ENCODE results near the gene CCNB2. TPM values are rescaled to one million over a fixed set of nuclear protein-coding genes. Genes with fewer than 3 reads are reported as not detected.

CCNB2 gene
- total and polyA plus RNA-seq, 2 donors (not counting 1 experiment from before 2014, with no cell fraction given), result 18.5 to 19.3 TPM

DNA sequence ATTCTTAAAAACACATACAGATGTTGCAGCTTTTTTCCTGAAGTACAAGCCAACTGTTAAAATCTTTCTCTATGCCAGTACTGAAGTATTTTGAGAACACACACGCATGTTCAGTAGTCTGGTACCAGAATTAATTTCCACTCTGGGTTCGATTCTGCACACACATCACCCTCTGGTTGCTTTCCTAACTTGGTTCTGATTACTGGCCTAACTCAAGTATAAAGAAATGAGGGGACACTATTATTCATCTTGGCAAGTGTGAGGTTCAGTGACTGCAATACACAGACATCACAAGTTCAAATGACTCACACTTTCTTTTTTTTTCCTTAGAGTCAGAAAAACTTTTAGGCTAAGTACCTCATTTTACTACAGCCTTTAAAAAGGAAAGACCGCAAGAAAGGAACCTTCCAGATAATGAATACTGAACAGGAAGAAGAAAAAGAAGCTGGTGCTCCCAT lies 64.3 kb downstream of the CCNB2 start:
- no peak for TF ChIP-seq EZH2 (IDR thresholded peaks at IDR 0.05; ENCODE audit: low read length, missing control alignments)
- H3K4me1 ChIP-seq (ENCODE audit: control insufficient read depth, extremely low read depth, insufficient read depth, low read length), result peaks cover 17% of the 10 kb centered on the region
- no peaks in the 10 kb centered on the region for H4K20me1 ChIP-seq (ENCODE audit: control insufficient read depth, extremely low read depth, insufficient read depth, low read length)
- peak; percentile 86 to 95 for DNase-seq (ENCODE audit: low read depth in 2 of 2)
- H2AFZ ChIP-seq (ENCODE audit: low read length), result no peak overlapping the region
- no peaks in the 10 kb centered on the region for H3K79me2 ChIP-seq (ENCODE audit: control insufficient read depth, insufficient read depth, low read length)
- no peak overlapping the region for H3K4me3 ChIP-seq (replicated peaks in 1 of 4; ENCODE audit: control extremely low read depth in 1 of 4, insufficient read depth in 1 of 4, low read depth in 3 of 4, low read length in 4 of 4)
- no peak overlapping the region for H3K9ac ChIP-seq (ENCODE audit: insufficient read depth, low read length)
- no peak overlapping the region for H3K4me2 ChIP-seq (ENCODE audit: extremely low read depth, insufficient read depth, low read length)
- H3K9me3 ChIP-seq (ENCODE audit: control insufficient read depth, insufficient read depth, low read depth, low read length), result no peaks in the 10 kb centered on the region
- no peaks in the 10 kb centered on the region for H3K27me3 ChIP-seq (ENCODE audit: control insufficient read depth, insufficient read depth, low read length)
- peaks cover 5% of the 10 kb centered on the region for H3K36me3 ChIP-seq (ENCODE audit: control insufficient read depth, insufficient read depth, low read length)
- peak overlapping the region; percentile 73 for H3K27ac ChIP-seq (ENCODE audit: insufficient read depth, low read length)

DNA sequence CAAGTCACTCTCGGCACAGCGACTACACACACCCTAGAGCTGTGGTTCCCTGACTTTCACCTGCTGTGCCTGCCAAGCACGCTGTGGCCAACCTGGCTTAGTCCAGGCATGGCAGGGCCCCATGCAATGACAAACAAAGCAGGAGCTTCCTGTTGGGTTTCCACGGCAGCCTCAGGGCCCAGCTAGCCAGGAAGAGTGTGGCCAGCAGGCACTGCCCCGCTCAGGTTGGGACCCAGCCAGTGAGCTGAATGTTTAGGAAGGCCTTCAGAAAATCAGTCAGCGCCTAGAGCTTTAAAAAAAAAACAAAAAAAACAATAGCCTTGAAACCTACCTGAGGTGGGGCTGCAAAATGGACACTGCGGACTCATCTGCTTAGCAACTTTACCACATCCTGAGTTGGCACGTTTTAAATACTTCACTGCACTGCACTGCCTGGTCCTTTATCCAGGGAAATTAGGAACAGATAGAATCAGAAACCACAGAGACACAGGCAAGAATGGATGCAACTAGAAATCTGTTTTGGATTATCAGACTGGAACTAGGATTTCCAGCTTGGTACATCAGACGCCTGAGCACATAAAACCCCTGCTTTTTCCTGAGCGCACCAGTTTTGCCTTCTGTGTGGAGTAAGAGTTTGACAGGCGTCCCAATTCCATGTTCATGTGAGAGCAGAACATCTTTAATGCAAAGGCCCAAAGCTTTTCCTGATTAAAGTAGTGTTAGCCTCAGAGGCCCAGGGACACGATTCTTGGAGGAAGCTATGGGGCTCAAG lies 65.5 kb downstream of the CCNB2 start:
- peaks cover 26% of the 10 kb centered on the region for H3K4me1 ChIP-seq (ENCODE audit: control insufficient read depth, extremely low read depth, insufficient read depth, low read length)
- H3K79me2 ChIP-seq (ENCODE audit: control insufficient read depth, insufficient read depth, low read length), result no peaks in the 10 kb centered on the region
- H3K36me3 ChIP-seq (ENCODE audit: control insufficient read depth, insufficient read depth, low read length), result peaks cover 4% of the 10 kb centered on the region
- H3K27me3 ChIP-seq (ENCODE audit: control insufficient read depth, insufficient read depth, low read length), result no peaks in the 10 kb centered on the region
- H3K4me2 ChIP-seq (ENCODE audit: extremely low read depth, insufficient read depth, low read length), result no peak overlapping the region
- no peaks in the 10 kb centered on the region for H3K9me3 ChIP-seq (ENCODE audit: control insufficient read depth, insufficient read depth, low read depth, low read length)
- no peak overlapping the region for H2AFZ ChIP-seq (ENCODE audit: low read length)
- TF ChIP-seq EZH2 (IDR thresholded peaks at IDR 0.05; ENCODE audit: low read length, missing control alignments), result no peak
- TF ChIP-seq, protein P1, sequence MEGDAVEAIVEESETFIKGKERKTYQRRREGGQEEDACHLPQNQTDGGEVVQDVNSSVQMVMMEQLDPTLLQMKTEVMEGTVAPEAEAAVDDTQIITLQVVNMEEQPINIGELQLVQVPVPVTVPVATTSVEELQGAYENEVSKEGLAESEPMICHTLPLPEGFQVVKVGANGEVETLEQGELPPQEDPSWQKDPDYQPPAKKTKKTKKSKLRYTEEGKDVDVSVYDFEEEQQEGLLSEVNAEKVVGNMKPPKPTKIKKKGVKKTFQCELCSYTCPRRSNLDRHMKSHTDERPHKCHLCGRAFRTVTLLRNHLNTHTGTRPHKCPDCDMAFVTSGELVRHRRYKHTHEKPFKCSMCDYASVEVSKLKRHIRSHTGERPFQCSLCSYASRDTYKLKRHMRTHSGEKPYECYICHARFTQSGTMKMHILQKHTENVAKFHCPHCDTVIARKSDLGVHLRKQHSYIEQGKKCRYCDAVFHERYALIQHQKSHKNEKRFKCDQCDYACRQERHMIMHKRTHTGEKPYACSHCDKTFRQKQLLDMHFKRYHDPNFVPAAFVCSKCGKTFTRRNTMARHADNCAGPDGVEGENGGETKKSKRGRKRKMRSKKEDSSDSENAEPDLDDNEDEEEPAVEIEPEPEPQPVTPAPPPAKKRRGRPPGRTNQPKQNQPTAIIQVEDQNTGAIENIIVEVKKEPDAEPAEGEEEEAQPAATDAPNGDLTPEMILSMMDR (conservative IDR thresholded peaks at IDR 0.05 in 1 of 2, IDR thresholded peaks at IDR 0.05 in 1 of 2; ENCODE audit: low read depth in 1 of 2, low read length in 2 of 2), result no peak
- no peak overlapping the region for H3K4me3 ChIP-seq (replicated peaks in 1 of 4; ENCODE audit: control extremely low read depth in 1 of 4, insufficient read depth in 1 of 4, low read depth in 3 of 4, low read length in 4 of 4)
- H4K20me1 ChIP-seq (ENCODE audit: control insufficient read depth, extremely low read depth, insufficient read depth, low read length), result no peaks in the 10 kb centered on the region
- DNase-seq (ENCODE audit: low read depth in 2 of 2), result peak in 1 of 2 donors; percentile 72
- H3K27ac ChIP-seq (ENCODE audit: insufficient read depth, low read length), result peak overlapping the region; percentile 53
- no peak overlapping the region for H3K9ac ChIP-seq (ENCODE audit: insufficient read depth, low read length)

DNA sequence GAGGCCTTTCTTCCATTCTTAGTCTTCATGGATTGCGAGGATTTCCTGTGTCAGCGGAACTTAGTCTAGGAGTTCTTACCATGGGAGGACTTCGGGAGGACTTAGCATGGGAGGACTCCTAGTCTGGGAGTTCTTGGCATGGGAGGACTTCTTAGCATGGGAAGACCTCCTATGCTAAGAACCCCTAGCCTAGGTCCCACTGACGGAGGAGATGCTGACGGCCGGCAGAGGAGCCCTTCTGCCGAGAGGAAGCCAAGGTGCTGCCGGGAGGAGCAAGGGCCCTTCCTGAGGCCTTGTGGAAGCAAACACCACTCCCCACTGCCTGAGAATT lies 66.1 kb downstream of the CCNB2 start:
- TF ChIP-seq EZH2 (IDR thresholded peaks at IDR 0.05; ENCODE audit: low read length, missing control alignments), result no peak
- TF ChIP-seq, protein P1 (conservative IDR thresholded peaks at IDR 0.05 in 1 of 2, IDR thresholded peaks at IDR 0.05 in 1 of 2; ENCODE audit: low read depth in 1 of 2, low read length in 2 of 2), result no peak
- Histone ChIP-seq H2AFZ (ENCODE audit: low read length) (no peak overlapping the region), H3K4me3 (replicated peaks in 1 of 4; ENCODE audit: control extremely low read depth in 1 of 4, insufficient read depth in 1 of 4, low read depth in 3 of 4, low read length in 4 of 4) (no peak overlapping the region), H4K20me1 (ENCODE audit: control insufficient read depth, extremely low read depth, insufficient read depth, low read length) (no peaks in the 10 kb centered on the region), H3K4me1 (ENCODE audit: control insufficient read depth, extremely low read depth, insufficient read depth, low read length) (peaks cover 30% of the 10 kb centered on the region), H3K9ac (ENCODE audit: insufficient read depth, low read length) (no peak overlapping the region), H3K9me3 (ENCODE audit: control insufficient read depth, insufficient read depth, low read depth, low read length) (no peaks in the 10 kb centered on the region), H3K27ac (ENCODE audit: insufficient read depth, low read length) (no peak overlapping the region), H3K27me3 (ENCODE audit: control insufficient read depth, insufficient read depth, low read length) (no peaks in the 10 kb centered on the region), H3K79me2 (ENCODE audit: control insufficient read depth, insufficient read depth, low read length) (no peaks in the 10 kb centered on the region), H3K36me3 (ENCODE audit: control insufficient read depth, insufficient read depth, low read length) (peaks cover 4% of the 10 kb centered on the region), H3K4me2 (ENCODE audit: extremely low read depth, insufficient read depth, low read length) (no peak overlapping the region)
- no peak for DNase-seq (ENCODE audit: low read depth in 2 of 2)
